ENCODE measurements around the gene PRSS36.
A peak's percentile ranks its signal among the peaks of the same experiment; 100 is the strongest.
"Not testable (repeated sequence)": the region's sequence is repeated elsewhere in the genome, so short reads cannot be mapped to it uniquely, and the experiment has no call there.

PRSS36 gene

DNA sequence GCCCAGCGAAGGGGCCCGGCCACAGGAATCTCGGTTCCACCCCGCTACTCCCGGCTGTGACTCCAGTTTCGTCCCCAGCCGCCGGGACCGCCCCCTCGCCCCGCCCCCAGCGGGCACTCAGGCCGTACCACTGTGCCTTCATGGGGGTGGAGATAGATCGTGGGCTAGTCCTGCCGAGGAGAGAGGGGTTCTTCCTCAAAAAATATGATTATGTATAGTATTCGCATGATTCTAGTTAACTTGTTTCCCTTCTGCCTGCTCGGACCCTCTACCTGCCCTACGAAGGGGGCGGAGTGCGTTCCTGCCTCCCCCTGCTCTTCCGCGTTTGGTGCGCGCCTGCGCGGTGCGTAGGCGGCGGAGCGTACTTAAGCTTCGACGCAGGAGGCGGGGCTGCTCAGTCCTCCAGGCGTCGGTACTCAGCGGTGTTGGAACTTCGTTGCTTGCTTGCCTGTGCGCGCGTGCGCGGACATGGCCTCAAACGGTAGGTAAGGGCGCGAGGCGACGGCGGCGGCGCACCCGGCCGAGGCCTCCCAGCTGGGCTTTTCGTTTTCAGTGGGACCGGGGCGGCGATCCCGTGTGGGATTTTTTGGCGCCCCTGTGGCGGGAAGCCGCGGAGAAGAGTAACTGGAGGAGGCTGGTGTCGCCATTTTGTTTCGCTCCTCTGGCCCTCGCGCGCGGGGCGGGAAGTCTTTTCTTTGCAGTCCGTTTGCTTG lies 30.0 kb upstream of the PRSS36 start, which contains the start of gene FUS:
FUS (plus strand) TSS at position 393 of the 713 bp plus-strand sequence; CDS start at position 469, 76 bp downstream.
- DNase-seq = peak; percentile 91
- H3K4me1 ChIP-seq = no peaks in the 10 kb centered on the region; the same call in none of the 2 replicates
- TF ChIP-seq, protein P1, sequence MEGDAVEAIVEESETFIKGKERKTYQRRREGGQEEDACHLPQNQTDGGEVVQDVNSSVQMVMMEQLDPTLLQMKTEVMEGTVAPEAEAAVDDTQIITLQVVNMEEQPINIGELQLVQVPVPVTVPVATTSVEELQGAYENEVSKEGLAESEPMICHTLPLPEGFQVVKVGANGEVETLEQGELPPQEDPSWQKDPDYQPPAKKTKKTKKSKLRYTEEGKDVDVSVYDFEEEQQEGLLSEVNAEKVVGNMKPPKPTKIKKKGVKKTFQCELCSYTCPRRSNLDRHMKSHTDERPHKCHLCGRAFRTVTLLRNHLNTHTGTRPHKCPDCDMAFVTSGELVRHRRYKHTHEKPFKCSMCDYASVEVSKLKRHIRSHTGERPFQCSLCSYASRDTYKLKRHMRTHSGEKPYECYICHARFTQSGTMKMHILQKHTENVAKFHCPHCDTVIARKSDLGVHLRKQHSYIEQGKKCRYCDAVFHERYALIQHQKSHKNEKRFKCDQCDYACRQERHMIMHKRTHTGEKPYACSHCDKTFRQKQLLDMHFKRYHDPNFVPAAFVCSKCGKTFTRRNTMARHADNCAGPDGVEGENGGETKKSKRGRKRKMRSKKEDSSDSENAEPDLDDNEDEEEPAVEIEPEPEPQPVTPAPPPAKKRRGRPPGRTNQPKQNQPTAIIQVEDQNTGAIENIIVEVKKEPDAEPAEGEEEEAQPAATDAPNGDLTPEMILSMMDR (IDR thresholded peaks at IDR 0.05; ENCODE audit: low read depth, low read length) = no peak
- H3K36me3 ChIP-seq = peaks cover 39% of the 10 kb centered on the region
- H3K4me3 ChIP-seq (ENCODE audit: low read depth, low read length) = peak within 1 kb of the TSS; percentile 97
- no peaks in the 10 kb centered on the region for H3K27me3 ChIP-seq
- H3K9me3 ChIP-seq = no peaks in the 10 kb centered on the region

DNA sequence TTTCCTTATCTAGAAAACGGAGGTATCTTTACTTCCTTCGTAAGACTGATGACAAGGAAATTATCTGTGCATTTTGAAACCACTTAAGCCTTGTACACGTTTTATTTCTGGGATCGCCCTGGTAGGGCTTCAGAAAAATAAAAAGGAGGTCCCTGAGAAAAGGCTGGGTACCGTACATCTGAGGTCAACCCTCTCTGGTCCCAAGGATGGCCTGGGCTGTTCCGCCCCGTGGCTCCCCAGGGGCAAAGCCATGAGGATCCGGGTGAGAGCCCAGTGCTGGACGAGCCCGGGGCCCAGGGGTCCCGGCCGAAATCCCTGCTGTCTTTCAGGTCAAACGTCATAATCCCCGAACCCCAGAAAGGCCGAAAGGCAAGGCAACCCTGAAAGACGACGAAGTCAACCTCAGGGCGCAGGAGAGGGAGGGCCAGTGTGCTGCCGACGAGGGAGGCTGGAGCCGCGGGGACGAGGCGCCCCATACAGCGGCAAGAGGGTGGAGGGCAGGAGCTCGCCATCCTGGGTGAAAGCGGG lies 29.4 kb upstream of the PRSS36 start:
- Histone ChIP-seq H3K36me3 (peaks cover 34% of the 10 kb centered on the region), H3K4me1 (no peaks in the 10 kb centered on the region; the same call in none of the 2 replicates), H3K9me3 (no peaks in the 10 kb centered on the region), H3K4me3 (ENCODE audit: low read depth, low read length) (peak overlapping the region; percentile 97), H3K27me3 (no peaks in the 10 kb centered on the region)
- TF ChIP-seq, protein P1 (IDR thresholded peaks at IDR 0.05; ENCODE audit: low read depth, low read length) = no peak
- no peak for DNase-seq

DNA sequence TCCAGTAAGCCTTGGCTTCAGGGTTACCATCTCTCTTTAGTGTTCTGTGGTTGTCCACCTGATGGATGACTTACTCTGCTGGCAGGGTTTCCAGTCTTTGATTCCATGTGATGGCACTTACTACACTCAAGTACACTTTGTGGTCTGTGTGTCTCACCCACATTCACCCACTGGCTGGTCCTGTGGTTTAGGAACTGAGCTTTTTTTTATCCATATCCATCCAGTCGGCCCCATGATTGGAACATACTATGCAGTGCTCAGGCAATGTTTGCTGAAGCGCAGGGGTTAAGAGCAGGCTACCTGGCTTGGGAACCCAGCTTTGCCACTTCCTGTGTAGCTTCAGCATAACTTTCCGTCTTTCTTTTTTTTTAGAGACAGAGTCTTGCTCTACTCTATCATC lies 27.3 kb upstream of the PRSS36 start:
- no peak for DNase-seq
- Histone ChIP-seq H3K9me3 (no peaks in the 10 kb centered on the region), H3K27me3 (no peaks in the 10 kb centered on the region), H3K4me1 (no peaks in the 10 kb centered on the region), H3K36me3 (peaks cover 13% of the 10 kb centered on the region), H3K4me3 (ENCODE audit: low read depth, low read length) (no peak overlapping the region)
- TF ChIP-seq, protein P1 (IDR thresholded peaks at IDR 0.05; ENCODE audit: low read depth, low read length) = no peak

DNA sequence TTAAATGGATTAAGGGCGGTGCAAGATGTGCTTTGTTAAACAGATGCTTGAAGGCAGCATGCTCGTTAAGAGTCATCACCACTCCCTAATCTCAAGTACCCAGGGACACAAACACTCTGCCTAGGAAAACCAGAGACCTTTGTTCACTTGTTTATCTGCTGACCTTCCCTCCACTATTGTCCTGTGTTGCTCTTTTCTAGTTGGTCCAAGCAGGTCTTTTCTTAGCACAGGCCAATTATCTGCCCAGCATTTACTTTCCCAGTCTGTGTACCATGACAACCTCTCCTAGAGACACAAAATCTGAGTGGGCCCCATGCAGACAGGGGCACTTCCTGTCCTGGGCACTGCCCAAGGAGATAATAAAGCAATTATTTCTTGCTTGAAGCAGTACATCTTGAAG lies 20.2 kb upstream of the PRSS36 start:
- H3K4me3 ChIP-seq (ENCODE audit: low read depth, low read length); H3K27me3 ChIP-seq; H3K36me3 ChIP-seq; DNase-seq; H3K9me3 ChIP-seq; H3K4me1 ChIP-seq: not testable (repeated sequence)

DNA sequence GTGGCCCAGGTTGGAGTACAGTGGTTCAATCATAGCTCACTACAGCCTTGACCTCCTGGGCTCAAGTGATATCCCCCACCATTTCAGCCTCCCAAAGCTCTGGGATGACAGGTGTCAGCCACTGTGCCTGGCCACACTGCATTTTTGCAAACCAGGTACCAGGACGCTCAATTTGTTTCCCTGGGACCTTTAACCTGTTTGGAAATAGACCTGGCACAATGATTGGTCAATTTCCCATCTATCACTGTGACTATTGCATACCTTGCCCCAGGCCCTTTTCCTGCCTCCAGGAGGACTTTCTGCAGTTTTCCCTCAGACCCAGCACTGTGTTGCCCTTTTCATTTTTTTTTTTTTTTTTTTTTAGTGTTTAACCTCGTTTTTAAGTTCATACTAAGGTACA lies 19.0 kb upstream of the PRSS36 start:
- Histone ChIP-seq H3K4me1 (no peaks in the 10 kb centered on the region), H3K9me3 (no peaks in the 10 kb centered on the region), H3K4me3 (ENCODE audit: low read depth, low read length) (no peak overlapping the region), H3K27me3 (no peaks in the 10 kb centered on the region), H3K36me3 (no peaks in the 10 kb centered on the region)
- TF ChIP-seq, protein P1 (IDR thresholded peaks at IDR 0.05; ENCODE audit: low read depth, low read length) = no peak
- DNase-seq = no peak

DNA sequence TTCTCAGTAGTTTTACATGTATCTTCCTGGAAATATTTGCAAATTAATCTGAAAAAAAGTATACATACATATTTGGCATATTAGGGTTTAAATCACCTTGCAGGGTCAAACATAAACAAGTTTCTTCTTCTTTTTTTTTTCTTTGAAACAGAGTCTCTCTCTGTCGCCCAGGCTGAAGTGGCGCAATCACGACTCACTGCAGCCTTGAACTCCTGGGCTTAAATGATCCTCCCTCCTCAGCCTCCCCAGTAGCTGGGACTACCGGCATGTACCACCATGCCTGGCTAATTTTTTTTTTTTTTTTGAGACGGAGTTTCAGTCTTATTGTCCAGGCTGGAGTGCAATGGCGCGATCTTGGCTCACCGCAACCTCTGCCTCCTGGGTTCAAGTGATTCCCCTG lies 17.4 kb upstream of the PRSS36 start:
- no peak overlapping the region for H3K4me3 ChIP-seq (ENCODE audit: low read depth, low read length)
- no peak for DNase-seq
- no peaks in the 10 kb centered on the region for H3K4me1 ChIP-seq
- H3K9me3 ChIP-seq = no peaks in the 10 kb centered on the region
- TF ChIP-seq, protein P1 (IDR thresholded peaks at IDR 0.05; ENCODE audit: low read depth, low read length) = no peak
- H3K27me3 ChIP-seq = no peaks in the 10 kb centered on the region
- no peaks in the 10 kb centered on the region for H3K36me3 ChIP-seq
